Neuronal stem cell (in vitro differentiated cells): ENCODE results near the gene MACROD2.

Source experiments
- DNase-seq: peaks from one replicate; pipeline ENCODE4 v3.0.0-alpha.2; 2013; ENCODE audit warnings: low spot score
- H2AFZ ChIP-seq: one replicate; pipeline ENCODE4 v1.6.1; 2013; ENCODE audit warnings: mild to moderate bottlenecking, low read length, inconsistent platforms
- H2AK5ac ChIP-seq: 2 replicates; pipeline ENCODE4 v1.6.1; 2013; ENCODE audit warnings: low read depth, mild to moderate bottlenecking, inconsistent platforms, low read length, moderate library complexity, mixed read lengths
- H2BK120ac ChIP-seq: 2 replicates; pipeline ENCODE4 v1.6.1; 2013; ENCODE audit warnings: low read depth, mild to moderate bottlenecking, inconsistent platforms, low read length, moderate library complexity, mixed read lengths
- H2BK12ac ChIP-seq: one replicate; pipeline ENCODE4 v1.6.1; 2013; ENCODE audit warnings: low read length, inconsistent platforms
- H2BK15ac ChIP-seq: 2 replicates; pipeline ENCODE4 v1.6.1; 2013; ENCODE audit warnings: mild to moderate bottlenecking, low read length, inconsistent platforms, mixed read lengths
- H2BK5ac ChIP-seq: one replicate; pipeline ENCODE4 v1.6.1; 2013; ENCODE audit warnings: inconsistent platforms, mild to moderate bottlenecking, low read length, moderate library complexity
- H3K14ac ChIP-seq: one replicate; pipeline ENCODE4 v1.6.1; 2013; ENCODE audit warnings: low read length, inconsistent platforms
- H3K18ac ChIP-seq: 2 replicates; pipeline ENCODE4 v1.6.1; 2013; ENCODE audit warnings: low read length, inconsistent platforms
- H3K23ac ChIP-seq: 2 replicates; pipeline ENCODE4 v1.6.1; 2013; ENCODE audit warnings: low read depth, mild to moderate bottlenecking, mixed read lengths, low read length, inconsistent platforms; ENCODE audit not compliant: poor library complexity
- H3K27ac ChIP-seq: replicated peaks from 3 replicates; pipeline ENCODE4 v1.5.1; 2013; ENCODE audit warnings: low read length, inconsistent platforms
- H3K27me3 ChIP-seq, 3 experiments: 2 replicates each; pipeline ENCODE4 v1.6.1; 2013; ENCODE audit warnings: low read length in 3 of 3, mild to moderate bottlenecking in 2 of 3, inconsistent platforms in 1 of 3, low read depth in 1 of 3, mixed read lengths in 1 of 3, moderate library complexity in 1 of 3; ENCODE audit not compliant: control insufficient read depth in 3 of 3, insufficient read depth in 3 of 3
- H3K36me3 ChIP-seq, 2 donors: replicated peaks in 1 of 2; 2 replicates each; pipeline ENCODE4 v1.6.1; 2013; ENCODE audit warnings: low read length in 2 of 2; ENCODE audit not compliant: control insufficient read depth in 2 of 2, insufficient read depth in 2 of 2
- H3K4ac ChIP-seq: 2 replicates; pipeline ENCODE4 v1.6.1; 2013; ENCODE audit warnings: inconsistent platforms, mild to moderate bottlenecking, low read length, moderate library complexity
- H3K4me1 ChIP-seq, 2 donors: 1 replicate in 1 of 2; 2 replicates in 1 of 2; pipeline ENCODE4 v1.6.1; 2013; ENCODE audit warnings: low read length in 2 of 2, low read depth in 1 of 2; ENCODE audit not compliant: control insufficient read depth in 2 of 2, insufficient read depth in 1 of 2
- H3K4me2 ChIP-seq: one replicate; pipeline ENCODE4 v1.6.1; 2013; ENCODE audit warnings: mild to moderate bottlenecking, low read length, inconsistent platforms; ENCODE audit not compliant: insufficient read depth, poor library complexity, severe bottlenecking
- H3K4me3 ChIP-seq, 2 donors: 2 replicates each; pipeline ENCODE4 v1.5.1; 2013; ENCODE audit warnings: low read length in 2 of 2, mild to moderate bottlenecking in 2 of 2, inconsistent platforms in 1 of 2, moderate library complexity in 1 of 2
- H3K79me1 ChIP-seq: one replicate; pipeline ENCODE4 v1.6.1; 2013; ENCODE audit warnings: low read depth, mild to moderate bottlenecking, inconsistent platforms, low read length, moderate library complexity
- H3K9ac ChIP-seq: one replicate; pipeline ENCODE4 v1.6.1; 2013; ENCODE audit warnings: mild to moderate bottlenecking, low read depth, low read length, inconsistent platforms; ENCODE audit not compliant: poor library complexity
- H3K9me3 ChIP-seq, 2 donors: replicated peaks in 1 of 2; 2 replicates each; pipeline versions ENCODE3 to v1.6.1; 2013; ENCODE audit warnings: low read length in 2 of 2, mild to moderate bottlenecking in 2 of 2, inconsistent platforms in 1 of 2, low read depth in 1 of 2, mixed read lengths in 1 of 2, moderate library complexity in 1 of 2; ENCODE audit not compliant: control insufficient read depth in 2 of 2, insufficient read depth in 1 of 2
- H4K8ac ChIP-seq: one replicate; pipeline ENCODE4 v1.6.1; 2013; ENCODE audit warnings: low read depth, mild to moderate bottlenecking, inconsistent platforms, low read length, moderate library complexity
- H4K91ac ChIP-seq: one replicate; pipeline ENCODE4 v1.6.1; 2013; ENCODE audit warnings: low read length, low read depth, mild to moderate bottlenecking, inconsistent platforms; ENCODE audit not compliant: poor library complexity
- WGBS, 2 donors: extraction: QIAGEN DNeasy Blood & Tissue Kit; methylation state at CpG; one replicate each; pipeline ENCODE4 v1.1.7; 2013; ENCODE audit warnings: missing lambda C conversion rate in 2 of 2, mixed read lengths in 1 of 2; ENCODE audit not compliant: insufficient read length in 2 of 2, insufficient replicate concordance in 1 of 2; ENCODE audit errors: extremely low coverage in 2 of 2; 5-methylcytosine and 5-hydroxymethylcytosine counted together

MACROD2 gene

DNA sequence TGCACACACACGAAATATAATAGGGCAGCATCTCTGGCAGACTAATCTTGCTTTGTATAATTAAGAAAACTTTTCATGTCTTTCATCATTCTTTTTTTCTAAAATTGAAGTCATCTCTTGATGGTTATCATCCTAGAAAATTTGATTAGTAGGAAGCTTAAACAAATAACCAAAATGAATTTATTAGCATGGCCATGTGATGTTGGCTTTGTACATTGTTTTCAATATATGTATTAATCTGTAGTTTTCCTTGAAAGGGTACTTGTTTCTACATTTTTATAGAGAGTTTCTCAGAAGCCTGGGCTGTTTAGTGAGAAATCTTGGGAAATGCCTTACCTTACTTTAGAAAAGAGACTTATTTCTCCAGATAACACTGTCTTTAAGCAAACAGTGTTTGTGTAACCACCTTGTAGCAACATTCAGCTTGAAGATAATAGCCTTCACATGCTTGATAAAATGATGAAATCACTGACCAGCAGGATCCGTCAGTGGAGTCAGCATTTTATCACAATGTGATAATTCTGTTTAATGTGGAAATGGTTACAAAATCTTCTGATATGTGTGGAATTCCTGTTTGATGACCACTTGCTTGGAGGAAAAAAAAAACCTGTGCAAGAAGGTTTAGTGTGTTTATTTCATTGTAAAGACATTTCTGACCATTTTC lies 147.8 kb downstream of the MACROD2 start:
- no peaks in the 10 kb centered on the region for H3K79me1 ChIP-seq
- no peaks in the 10 kb centered on the region for H3K36me3 ChIP-seq
- H2AK5ac ChIP-seq: no peak overlapping the region
- no peak overlapping the region for H2BK120ac ChIP-seq
- no peaks in the 10 kb centered on the region for H3K27me3 ChIP-seq
- no peak overlapping the region for H3K4me3 ChIP-seq
- peaks cover 2 to 8% of the 10 kb centered on the region in 2 donors for H3K4me1 ChIP-seq
- H4K8ac ChIP-seq: no peak overlapping the region
- no peak overlapping the region for H3K23ac ChIP-seq
- H3K9me3 ChIP-seq: no peaks in the 10 kb centered on the region
- no peak overlapping the region for H2BK5ac ChIP-seq
- DNase-seq: no peak
- no peak overlapping the region for H3K9ac ChIP-seq
- H2BK15ac ChIP-seq: no peak overlapping the region
- H3K4ac ChIP-seq: no peak overlapping the region
- no peak overlapping the region for H3K4me2 ChIP-seq
- H3K14ac ChIP-seq: no peak overlapping the region
- WGBS, 2 donors: no CpG with 5 or more reads among the region's 2 CpGs
- H2BK12ac ChIP-seq: no peak overlapping the region
- no peak overlapping the region for H4K91ac ChIP-seq
- H3K18ac ChIP-seq: no peak overlapping the region
- peak overlapping the region; percentile 3 for H2AFZ ChIP-seq
- no peak overlapping the region for H3K27ac ChIP-seq

- Histone ChIP-seq H2BK120ac (no peak overlapping the region), H3K18ac (no peak overlapping the region), H2AFZ (no peak overlapping the region), H3K4me1 (peaks cover 0 to 5% of the 10 kb centered on the region in 2 donors), H3K4me2 (no peak overlapping the region), H2AK5ac (no peak overlapping the region), H3K14ac (no peak overlapping the region), H2BK5ac (no peak overlapping the region), H3K27me3 (no peaks in the 10 kb centered on the region), H3K23ac (no peak overlapping the region), H3K9me3 (no peaks in the 10 kb centered on the region), H3K9ac (no peak overlapping the region), H3K27ac (no peak overlapping the region), H3K4ac (no peak overlapping the region), H4K8ac (no peak overlapping the region), H2BK15ac (no peak overlapping the region), H4K91ac (no peak overlapping the region), H2BK12ac (no peak overlapping the region), H3K36me3 (no peaks in the 10 kb centered on the region), H3K4me3 (no peak overlapping the region), H3K79me1 (no peaks in the 10 kb centered on the region)
- no peak for DNase-seq
- no CpG with 5 or more reads among the region's 1 CpG for WGBS, 2 donors
Measured at GRCh38 chr20:14148042-14148441, 152.7 kb downstream of the MACROD2 start.

DNA sequence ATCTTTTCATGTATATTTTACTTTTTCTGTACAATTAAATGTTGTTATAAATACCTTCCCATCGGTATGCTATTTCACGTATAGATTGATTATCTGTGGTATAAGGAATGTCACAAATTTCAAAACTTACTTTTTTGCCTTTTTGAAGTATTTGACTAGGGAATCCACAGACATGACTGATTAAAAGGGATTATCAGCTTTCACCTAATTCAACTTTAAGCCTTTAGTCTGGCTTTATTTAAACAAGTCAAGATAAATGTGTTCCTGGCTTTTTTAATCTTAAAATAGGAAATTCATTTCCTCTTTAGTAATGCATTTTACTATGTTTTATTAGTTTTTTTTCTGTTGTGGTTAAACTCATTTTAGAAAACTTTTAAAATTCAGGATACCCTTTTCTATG lies 160.0 kb downstream of the MACROD2 start:
- H3K9me3 ChIP-seq: peaks cover 0 to 3% of the 10 kb centered on the region in 2 donors
- H3K4ac ChIP-seq: no peak overlapping the region
- no peaks in the 10 kb centered on the region for H3K4me1 ChIP-seq
- H2BK12ac ChIP-seq: no peak overlapping the region
- no peak overlapping the region for H3K18ac ChIP-seq
- no peak overlapping the region for H2BK15ac ChIP-seq
- no CpG with 5 or more reads among the region's 2 CpGs for WGBS, 2 donors
- no peaks in the 10 kb centered on the region for H3K27me3 ChIP-seq
- no peak overlapping the region for H2BK120ac ChIP-seq
- H3K36me3 ChIP-seq: no peaks in the 10 kb centered on the region
- H2BK5ac ChIP-seq: no peak overlapping the region
- H2AFZ ChIP-seq: no peak overlapping the region
- no peak overlapping the region for H3K14ac ChIP-seq
- no peak overlapping the region for H2AK5ac ChIP-seq
- H3K9ac ChIP-seq: no peak overlapping the region
- H3K79me1 ChIP-seq: no peaks in the 10 kb centered on the region
- H3K23ac ChIP-seq: no peak overlapping the region
- no peak overlapping the region for H3K27ac ChIP-seq
- H3K4me3 ChIP-seq: no peak overlapping the region
- no peak overlapping the region for H3K4me2 ChIP-seq
- H4K8ac ChIP-seq: no peak overlapping the region
- H4K91ac ChIP-seq: no peak overlapping the region
- no peak for DNase-seq

GRCh38 chr20:14178528-14178927 lies 183.2 kb downstream of the MACROD2 start:
- no peak overlapping the region for H2AK5ac ChIP-seq
- no CpG with 5 or more reads among the region's 4 CpGs for WGBS, 2 donors
- H2AFZ ChIP-seq: no peak overlapping the region

More at GRCh38 chr20:14178528-14178927, 183.2 kb downstream of the MACROD2 start:
- Histone ChIP-seq H3K36me3 (no peaks in the 10 kb centered on the region), H3K18ac (no peak overlapping the region), H4K91ac (no peak overlapping the region), H3K14ac (no peak overlapping the region), H3K4me1 (no peaks in the 10 kb centered on the region), H3K4ac (no peak overlapping the region), H3K27me3 (no peaks in the 10 kb centered on the region), H3K27ac (no peak overlapping the region), H3K4me3 (no peak overlapping the region), H3K9me3 (peaks cover 7 to 21% of the 10 kb centered on the region in 2 donors), H2BK5ac (no peak overlapping the region), H3K79me1 (no peaks in the 10 kb centered on the region), H4K8ac (no peak overlapping the region), H3K23ac (no peak overlapping the region), H2BK12ac (no peak overlapping the region), H3K9ac (no peak overlapping the region), H3K4me2 (no peak overlapping the region), H2BK15ac (no peak overlapping the region), H2BK120ac (no peak overlapping the region)
- no peak for DNase-seq
